ENCODE results near the gene ZBTB18.

Gene ZBTB18

DNA sequence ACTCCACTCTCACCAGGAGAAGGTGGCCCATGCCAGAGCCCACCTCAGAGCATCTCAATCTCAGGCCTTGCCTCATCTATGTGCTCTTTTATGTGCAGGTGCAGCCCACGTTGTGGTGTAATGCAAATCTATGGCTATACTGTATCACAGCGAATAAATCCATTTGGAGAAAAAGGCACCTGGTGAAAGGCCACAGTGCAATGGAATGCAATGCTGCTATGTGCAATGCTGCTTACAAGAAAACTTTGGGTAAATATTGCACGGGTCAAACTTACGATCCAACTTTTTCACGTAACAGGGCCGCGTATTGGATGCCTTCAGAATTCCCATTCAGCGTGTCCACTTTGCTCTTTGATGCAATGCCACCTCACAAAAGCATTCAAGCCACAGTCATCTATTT is 13.5 kb downstream of the ZBTB18 start:
- no peak for DNase-seq

DNA sequence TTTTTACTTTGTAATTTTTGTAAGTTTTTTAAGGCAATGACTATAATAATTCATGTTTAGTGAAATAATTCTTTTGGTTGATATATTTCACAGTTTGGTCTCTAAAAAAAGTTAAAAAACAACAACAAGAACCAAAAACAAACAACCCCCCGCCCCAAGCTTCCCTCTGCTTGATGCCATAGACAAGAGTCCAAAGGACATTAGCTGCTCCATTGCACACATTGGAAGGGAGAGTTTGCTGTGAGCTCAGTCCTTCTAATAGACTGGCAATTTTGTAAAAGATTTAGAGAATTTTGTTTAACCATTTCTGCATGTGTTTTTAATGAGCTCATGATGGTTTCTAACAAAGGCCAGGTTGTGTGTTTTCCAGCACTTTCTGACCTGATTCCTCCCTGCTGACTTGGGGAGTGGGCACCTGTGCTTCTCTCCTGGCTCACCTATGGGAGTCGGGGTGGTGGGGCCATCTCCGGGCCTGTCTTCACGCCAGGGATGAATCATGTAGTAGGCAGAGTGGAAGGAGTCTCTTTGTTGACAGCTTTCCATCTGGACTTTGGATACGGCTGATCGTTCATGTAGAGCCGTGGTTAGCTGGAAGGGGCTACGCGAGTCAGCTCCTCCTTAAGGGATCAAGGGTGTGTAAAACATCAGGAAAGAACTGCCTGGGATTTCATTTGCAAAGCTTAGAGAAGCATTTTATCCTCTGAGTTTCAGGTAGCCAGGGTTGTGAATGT is 14.1 kb downstream of the ZBTB18 start:
- DNase-seq = no peak

DNA sequence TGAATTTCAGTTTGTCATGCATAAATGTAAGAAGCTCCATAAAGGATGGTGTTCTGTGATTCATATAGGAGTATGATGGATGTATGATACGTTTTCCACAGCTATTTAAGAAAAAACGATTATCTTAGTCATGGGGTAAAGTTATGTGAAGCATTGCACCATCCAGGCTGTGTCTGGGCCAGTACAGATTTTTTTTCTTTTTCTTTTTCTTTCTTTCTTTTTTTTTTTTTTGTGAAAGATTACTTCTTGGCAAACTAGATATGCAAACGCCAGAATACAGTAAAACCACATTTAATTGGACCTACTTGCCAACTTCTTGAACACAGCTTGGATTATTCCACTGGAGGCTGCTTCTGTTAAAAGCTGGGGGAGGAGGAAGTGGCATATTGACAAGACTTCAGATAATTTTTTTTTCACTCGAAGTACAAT is 14.9 kb downstream of the ZBTB18 start:
- no peak for DNase-seq

DNA sequence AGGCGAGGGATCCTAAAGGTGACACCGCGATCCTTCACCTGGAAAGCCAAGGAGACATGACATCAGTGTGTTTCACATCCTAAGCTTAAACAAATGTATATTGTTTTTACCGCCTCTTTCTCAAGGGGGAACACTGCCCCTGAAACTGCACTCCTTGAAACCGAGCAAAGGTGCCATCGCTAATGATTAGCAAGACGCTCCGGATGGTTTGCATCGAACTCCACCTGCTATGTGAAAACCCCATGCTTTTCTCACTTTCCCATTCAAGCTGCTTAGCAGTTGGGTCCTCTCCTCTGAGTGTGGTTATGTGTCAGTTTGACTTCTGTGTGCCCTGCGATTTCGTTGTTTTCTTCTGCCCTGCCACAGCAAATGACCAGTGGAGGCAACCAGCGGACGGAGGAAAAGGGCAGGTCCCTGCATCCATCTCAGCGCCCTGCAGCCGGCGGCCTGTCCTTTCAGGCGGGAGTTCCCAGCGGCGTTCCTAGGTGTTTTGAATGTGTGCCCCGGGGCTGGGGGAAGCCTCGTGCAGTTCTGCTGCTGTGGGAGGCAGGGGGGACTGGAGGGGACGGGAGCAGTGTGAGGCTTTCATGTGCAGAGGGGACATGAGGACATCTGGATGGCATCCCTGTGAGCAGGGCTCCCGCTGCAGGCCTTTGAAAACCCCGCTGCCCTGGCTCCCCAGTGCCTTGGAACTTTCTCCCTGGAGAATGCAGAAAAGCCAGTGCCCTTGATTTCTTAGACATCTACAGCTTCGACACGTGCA is 16.1 kb downstream of the ZBTB18 start:
- DNase-seq = no peak

DNA sequence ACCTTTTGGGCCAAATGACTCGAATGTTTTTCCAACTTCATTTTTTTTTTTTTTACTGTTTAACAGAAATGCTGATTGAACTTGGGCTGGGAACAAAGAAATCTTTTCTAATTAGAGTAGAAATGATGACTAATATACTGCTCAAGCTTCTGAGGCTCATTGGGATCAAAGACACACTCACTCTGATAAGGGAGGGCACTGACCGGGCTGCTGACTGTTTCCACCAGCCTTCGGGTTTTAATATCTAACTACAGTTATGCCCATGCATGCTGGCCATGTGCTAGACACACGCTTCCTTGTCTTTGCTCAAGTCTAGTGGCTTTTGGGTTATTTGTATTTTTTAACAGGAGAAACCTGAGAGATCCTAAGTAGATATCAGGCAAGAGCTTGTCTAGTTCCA is 16.8 kb downstream of the ZBTB18 start:
- DNase-seq = no peak

DNA sequence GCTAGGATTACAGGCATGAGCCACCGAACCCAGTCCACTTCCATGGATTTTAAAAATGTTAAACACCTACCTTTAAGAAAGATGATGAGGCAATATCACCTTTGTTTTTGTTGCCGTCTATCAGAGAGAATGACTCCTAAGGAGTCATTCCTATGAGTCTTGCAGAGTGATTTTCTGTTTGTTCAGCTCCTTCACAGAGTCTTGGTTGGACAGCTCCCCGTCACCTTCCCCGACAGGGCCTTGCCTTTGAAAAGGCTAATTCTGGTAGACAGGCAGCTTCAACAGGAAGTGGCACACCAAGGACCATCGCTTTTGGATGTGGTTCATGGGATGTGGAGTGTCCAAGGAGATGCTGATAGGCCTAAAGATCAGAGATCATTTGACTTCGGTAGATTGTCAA is 17.5 kb downstream of the ZBTB18 start:
- DNase-seq = no peak

DNA sequence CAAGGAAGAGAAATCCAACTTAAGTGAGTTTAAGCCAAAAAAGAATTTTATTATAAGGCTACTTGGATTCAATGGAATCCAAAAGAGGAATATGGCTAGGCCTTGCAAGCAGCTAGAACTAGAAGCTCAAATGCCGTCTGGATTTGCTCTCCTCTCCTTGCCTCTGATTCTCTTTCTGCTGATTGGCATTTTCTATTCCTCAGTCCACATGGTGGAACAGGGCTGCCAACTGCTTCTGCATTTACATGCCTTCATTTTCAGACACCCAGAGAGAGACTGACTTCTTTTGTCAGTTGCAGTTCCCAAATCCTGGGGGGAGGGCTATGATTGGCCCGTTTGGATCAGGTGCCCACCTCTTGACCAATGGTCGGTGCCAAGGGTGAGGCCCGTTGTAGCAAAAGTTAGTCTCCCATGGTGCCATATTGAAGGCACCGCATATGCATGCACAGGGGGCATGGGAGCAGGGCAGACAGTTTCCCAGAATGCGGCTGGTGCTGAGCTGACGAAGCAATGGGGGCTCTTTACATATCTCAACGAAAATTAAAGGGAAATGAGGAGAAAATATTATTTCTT is 18.3 kb downstream of the ZBTB18 start:
- no peak for DNase-seq

DNA sequence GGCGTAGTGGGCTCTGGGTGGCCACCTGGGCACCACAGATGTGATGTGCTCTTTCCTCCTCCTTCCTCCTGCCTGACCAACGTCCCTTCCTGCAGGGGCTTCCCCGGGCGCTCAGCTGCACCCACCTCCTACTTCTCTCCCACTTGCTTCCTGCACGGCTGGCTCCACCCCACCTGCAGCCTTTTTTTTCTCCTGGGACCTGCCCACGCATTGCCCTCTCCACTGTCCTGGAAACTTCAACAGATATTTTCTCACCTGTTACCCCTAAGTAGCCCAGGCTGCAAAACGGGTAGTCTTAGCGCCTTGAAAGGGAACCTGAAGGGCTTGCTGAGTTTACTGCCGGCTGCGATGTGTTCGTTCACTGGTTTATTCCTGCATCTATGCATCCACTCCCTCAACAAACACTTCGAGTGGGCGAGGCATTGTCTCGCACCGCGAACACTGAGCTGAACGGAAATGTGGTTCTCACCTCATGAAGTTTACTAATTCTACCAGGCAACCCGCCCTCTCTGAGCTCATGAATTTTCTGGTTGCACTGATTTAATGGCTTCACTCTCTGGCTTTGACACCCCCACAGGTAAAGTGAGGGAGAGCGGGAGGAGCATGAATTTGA is 23.6 kb downstream of the ZBTB18 start:
- DNase-seq = peak in 1 of 4 experiments; percentile 12

DNA sequence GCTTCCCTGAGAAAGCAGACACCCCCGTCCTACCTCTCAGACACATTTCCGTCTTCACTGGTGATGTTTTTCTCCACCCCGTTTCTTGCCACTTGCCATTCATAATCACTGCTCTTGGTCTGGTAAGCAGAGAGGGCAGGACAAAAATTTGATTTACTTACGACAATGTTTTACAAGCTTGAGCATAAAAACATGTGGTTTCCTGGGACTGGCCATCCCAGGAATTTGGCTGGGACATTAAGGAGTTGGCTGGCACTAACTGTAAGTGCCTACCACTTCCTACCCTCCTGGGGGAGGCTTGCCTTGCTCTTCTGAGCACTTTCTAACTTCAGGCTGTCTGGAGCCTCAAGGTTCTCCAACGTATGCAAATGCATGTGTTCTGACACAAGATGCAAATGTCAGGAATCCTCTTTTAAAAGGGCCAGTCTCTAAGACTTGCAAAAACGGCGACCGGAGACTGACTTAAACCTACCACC is 24.2 kb downstream of the ZBTB18 start:
- no peak for DNase-seq

DNA sequence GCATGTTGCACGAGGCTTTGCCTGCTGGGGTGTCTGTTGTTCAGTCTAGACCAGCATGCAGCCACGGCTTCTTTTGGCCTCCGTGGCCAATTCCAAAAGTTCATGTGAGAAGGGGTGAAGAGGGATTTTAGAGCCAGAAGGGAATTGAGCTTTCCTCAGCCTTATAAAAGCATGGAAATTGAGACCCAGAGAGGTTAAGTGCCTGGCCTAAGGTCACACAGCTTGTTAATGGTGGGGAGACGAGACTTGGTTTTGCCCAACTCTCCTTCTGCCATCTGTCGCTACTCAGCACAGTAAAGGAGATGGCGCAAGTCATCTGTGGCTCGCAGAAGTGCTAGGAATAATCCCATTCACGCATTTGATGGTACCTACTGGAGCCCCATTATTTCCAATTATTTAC is 25.7 kb downstream of the ZBTB18 start:
- no peak for DNase-seq

DNA sequence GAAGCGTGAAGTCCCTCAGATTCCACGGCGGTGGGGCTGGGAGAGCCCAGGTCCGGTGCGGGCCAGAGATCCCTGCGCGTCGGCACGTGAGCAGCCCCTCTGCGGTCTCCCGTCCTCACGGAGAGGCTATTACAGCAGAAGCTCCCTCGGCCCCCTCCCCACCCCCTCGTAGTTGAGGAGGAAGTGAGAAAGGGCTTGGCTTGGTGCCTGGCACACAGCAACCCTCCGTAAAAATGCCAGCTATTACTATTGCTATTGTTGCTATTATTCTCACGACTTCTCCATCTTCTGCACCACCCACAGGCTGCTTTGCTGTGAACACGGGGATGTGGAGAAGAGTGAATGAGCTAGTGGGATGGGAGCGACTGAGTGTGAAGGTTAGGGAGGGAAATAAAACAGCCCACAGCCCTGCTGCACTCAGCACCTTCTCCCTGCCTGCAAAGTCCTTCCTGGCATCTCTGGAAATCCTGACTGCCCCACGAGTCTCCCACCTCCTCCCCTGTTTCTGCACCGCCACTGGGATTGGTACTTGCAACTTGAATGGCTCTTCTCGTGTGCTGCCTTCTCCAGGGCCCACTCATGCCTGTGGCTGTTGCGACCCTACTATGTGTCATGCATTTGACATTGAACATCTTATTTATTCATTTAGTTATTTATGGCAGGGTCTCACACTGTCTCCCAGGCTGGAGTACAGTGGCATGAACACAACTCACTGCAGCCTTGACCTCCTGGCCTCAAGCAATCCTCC is 26.6 kb downstream of the ZBTB18 start:
- DNase-seq = no peak

DNA sequence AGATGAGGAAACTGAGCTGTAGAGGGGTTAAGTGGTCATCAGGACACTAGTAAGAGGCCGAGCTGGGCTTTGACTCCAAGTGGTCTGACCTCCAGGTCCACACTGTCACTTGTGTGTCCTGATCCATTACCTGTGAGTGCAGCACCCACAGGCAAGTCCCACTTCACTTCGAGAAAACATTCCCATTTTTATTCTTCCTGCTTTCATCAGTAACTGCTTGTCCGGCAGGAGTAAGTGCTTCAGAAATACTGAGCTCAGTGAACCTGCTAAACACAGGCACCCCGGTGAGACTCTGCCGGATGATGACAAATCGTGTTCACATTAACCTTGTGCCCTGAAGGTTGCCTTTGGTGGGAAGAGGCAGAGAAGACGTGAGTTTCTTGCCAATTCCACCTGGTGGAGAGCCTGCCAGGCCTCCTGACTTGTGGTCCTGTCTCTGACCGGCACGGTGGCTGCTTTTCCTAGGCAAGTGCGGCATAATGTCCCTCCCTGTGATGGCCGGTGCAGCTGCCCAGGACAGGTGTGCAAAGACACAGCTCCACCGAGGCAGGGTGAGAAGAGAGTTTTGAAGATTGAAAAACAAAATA is 29.4 kb downstream of the ZBTB18 start:
- no peak for DNase-seq

DNA sequence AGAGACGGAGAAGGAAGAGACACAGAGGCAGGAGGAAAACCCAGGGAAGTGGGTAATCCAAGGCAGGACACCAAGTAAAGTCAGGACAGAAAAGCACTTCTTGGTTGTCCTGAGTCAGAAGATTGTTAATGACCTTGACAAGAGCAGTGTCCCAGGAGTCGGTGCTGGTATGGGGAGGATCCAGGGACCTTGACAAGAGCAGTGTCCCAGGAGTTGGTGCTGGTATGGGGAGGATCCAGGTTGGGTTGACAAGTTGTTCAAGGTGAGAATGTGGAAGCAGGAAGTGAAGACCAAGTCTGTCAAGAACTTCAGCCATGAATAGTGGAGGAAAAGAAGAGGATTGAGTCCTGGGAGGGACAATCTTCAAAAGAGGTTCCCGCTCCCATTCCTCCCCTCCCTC is 31.9 kb downstream of the ZBTB18 start:
- DNase-seq = no peak

DNA sequence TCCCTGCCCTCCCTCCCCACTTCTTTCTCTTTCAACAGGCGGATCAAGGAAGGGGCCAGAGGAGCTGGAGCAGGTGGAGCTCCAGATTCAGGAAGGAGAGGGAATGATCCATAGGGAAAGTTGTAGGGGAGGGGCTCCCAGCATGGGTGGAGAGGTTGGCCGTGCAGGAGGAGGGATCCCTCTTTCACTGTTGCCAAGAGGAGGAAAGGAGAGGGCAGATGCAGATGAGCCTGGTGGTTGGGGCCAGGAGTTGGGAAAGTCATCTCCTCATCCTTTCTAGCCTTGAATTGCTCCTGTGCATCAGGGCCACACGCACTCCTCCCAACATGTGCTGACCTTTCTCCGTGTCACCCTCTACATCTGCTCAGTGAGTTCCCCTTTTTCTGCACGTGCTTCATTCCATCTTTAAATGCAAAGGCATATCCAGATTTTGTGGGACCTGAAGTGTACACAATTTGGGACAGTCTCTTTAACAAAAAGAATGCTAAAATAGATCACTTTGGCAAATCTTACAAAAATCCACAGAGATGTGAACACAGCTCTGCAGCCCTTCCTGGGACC is 32.4 kb downstream of the ZBTB18 start:
- DNase-seq = no peak

DNA sequence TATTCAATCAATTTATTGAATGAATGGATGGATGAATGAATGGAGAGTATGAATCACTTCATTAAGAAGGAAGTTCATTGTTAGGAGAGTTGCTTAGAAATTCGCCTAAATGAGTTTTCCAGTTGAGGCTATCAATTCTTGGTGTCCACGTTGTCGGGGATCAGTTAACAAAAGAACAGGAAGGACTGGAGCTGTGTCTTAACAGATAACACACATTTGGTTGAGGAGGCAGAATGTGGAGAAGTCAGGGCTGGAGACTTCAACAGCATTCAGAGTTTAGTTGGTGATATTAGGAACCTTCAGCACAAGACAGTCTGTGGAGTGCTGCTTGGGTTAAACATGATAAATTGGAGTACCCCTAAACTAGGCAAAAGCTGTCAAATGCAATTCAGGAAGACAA is 33.7 kb downstream of the ZBTB18 start:
- no peak for DNase-seq

DNA sequence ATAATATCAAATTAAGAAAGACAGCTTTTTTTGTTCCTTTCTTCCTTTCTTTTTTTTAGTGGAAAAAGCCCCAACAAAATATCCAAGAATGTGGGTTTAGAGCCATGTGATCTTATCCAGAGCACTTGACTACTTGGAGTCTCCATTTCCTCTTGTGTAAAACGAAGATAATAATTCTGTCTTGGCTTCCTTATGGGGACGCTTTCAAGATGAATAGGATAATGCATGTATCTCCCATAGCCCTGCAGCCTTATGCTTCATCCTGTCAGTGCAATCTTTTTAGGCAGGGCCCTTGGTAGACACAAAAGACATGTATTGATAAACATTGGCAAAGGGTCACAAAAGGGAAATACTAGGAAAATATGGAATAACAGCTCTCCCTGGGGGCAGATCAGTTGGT is 34.8 kb downstream of the ZBTB18 start:
- DNase-seq = no peak

DNA sequence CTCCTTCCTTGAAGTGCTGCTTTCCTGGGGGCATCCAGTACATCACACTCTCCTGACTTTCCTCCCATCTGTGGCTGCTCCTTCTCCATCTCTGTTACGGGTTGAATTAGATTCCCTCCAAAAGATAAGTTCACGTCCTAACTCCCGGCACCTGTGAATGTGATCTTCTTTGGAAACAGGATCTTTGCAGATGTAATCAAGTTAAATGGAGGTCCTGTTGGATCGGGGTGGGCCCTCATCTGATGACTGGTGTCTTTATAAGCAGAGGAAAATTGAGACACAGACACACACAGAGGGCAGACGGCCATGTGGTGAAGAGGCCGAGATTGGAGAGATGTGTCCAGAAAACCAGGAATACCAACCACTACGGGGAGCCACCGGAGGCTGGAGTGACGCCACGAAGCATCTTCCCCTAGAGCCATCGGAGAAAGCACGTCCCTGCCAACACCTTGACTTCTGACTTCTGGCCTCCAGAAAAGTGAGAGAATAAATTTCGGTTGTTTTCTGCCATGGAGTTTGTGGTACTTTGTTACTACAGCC is 36.0 kb downstream of the ZBTB18 start:
- no peak for DNase-seq

DNA sequence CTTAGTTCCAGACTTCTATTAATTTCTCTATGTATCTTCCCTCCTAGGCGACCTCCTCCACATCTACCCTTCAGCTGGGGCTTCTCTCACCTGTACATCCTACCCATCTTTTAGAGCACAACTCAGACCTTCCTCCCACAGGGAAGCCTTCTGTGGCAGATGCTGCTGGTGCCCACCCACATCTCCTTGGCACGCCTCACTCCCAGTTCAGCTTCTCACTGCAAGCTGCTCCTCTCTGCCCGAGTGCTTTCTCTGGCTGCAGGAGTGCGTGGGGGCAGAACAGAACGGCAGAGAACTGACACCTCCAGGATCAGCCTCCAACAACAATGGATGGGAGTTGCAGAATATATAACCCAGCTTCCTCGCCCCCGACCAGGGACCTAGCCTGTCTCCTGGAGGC is 36.5 kb downstream of the ZBTB18 start:
- DNase-seq = no peak

DNA sequence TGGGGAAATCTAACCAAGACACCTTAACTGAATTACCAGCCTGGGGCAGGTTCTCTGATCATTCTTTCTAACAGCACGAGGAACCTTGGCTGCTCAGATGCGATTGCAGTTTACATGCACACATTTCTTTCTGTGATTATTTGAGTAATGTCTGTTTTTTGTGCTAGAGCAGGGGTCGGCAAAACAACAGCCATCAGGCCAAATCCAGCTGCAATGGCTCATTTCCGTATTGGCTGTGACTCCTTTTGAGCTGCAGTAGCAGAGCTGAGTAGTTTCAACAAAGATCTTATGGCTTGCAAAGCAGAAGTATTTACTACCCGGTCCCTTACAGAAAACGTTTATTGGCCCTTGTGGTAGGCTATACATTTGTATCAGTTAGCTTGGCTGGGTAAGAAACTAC is 37.1 kb downstream of the ZBTB18 start:
- DNase-seq = no peak

DNA sequence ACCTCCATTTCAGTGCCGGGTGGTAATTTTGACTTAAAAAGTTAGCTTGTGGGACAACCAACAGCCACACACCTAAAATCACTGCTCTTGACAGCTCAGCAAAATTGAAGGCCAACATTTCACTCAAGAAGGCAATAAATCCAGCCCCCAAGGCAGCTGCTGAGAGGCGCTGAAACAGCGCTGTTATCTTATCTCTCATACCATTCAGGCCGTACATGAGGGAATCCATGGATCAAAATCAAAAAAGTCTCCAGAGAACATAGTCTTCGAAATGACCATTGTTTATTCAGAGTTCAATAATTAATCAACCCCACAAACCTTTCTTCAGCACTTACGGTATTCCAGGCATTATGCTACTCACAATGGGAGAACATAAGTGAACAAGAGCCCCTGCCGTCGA is 38.5 kb downstream of the ZBTB18 start:
- DNase-seq = no peak

DNA sequence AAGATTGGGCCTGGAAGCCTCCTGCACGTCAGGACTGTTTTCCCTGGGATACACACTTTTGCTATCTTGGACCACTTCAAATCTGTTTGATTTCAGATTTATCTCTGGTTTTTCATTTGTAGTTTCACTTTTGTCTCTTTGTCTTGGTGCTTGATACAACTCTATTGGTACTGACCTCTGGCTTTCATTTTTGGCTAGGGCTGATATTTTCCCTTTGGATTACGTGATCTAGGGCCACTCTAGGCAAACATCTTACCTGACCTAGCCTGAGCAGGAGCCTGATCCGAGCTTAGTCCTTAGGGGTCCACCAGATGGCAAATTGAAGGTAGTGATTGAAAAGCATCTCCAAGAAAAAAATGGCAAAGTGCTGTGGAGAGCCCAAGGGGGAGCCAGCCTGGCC is 39.6 kb downstream of the ZBTB18 start:
- no peak for DNase-seq
